GM21576 (cell line): ENCODE measurements around the gene INTS12.

Experiments used
- ATAC-seq: cut with Tn5 transposase; IDR thresholded peaks from one replicate; pipeline ENCODE4 v1.9.1; 2021; ENCODE audit warnings: mild to moderate bottlenecking, moderate library complexity; ENCODE audit not compliant: unreplicated experiment

INTS12 gene

GRCh38 chr4:105686571-105686970 is 21.9 kb downstream of the INTS12 start:
- no peak for ATAC-seq

- ATAC-seq: no peak
These were observed 25.5 kb downstream of the INTS12 start for GRCh38 chr4:105683038-105683437.

GRCh38 chr4:105679186-105679585 is 29.3 kb downstream of the INTS12 start:
- ATAC-seq: no peak

GRCh38 chr4:105677709-105678108 is 30.8 kb downstream of the INTS12 start:
- ATAC-seq: no peak

- no peak for ATAC-seq
These were observed 34.5 kb downstream of the INTS12 start for GRCh38 chr4:105674011-105674410.

GRCh38 chr4:105671301-105671700 is 37.2 kb downstream of the INTS12 start:
- ATAC-seq: no peak

- no peak for ATAC-seq
These were observed 37.8 kb downstream of the INTS12 start for GRCh38 chr4:105670684-105671083.

- ATAC-seq: no peak
These were observed 41.8 kb downstream of the INTS12 start for GRCh38 chr4:105666693-105667092.

- no peak for ATAC-seq
These were observed 45.4 kb downstream of the INTS12 start for GRCh38 chr4:105662935-105663675.

- no peak for ATAC-seq
These were observed 47.5 kb downstream of the INTS12 start for GRCh38 chr4:105661028-105661427.

GRCh38 chr4:105659190-105659589 is 49.3 kb downstream of the INTS12 start:
- no peak for ATAC-seq

GRCh38 chr4:105657117-105657765 is 51.2 kb downstream of the INTS12 start:
- no peak for ATAC-seq

GRCh38 chr4:105652286-105652888 is 56.1 kb downstream of the INTS12 start:
- ATAC-seq: no peak

GRCh38 chr4:105651884-105652283 is 56.6 kb downstream of the INTS12 start:
- no peak for ATAC-seq

GRCh38 chr4:105650190-105650589 is 58.3 kb downstream of the INTS12 start:
- no peak for ATAC-seq

- ATAC-seq: no peak
These were observed 63.0 kb downstream of the INTS12 start for GRCh38 chr4:105645440-105645839.

GRCh38 chr4:105644257-105644656 is 64.2 kb downstream of the INTS12 start:
- no peak for ATAC-seq

GRCh38 chr4:105641845-105642244 is 66.6 kb downstream of the INTS12 start:
- no peak for ATAC-seq

- ATAC-seq: peak; percentile 76
These were observed 70.9 kb downstream of the INTS12 start for GRCh38 chr4:105637408-105638176.

GRCh38 chr4:105634402-105635080 is 73.9 kb downstream of the INTS12 start:
- peak; percentile 34 for ATAC-seq

- ATAC-seq: no peak
These were observed 75.2 kb downstream of the INTS12 start for GRCh38 chr4:105633241-105633640.
